ENCODE measurements around the gene PTPN23.

DNA sequence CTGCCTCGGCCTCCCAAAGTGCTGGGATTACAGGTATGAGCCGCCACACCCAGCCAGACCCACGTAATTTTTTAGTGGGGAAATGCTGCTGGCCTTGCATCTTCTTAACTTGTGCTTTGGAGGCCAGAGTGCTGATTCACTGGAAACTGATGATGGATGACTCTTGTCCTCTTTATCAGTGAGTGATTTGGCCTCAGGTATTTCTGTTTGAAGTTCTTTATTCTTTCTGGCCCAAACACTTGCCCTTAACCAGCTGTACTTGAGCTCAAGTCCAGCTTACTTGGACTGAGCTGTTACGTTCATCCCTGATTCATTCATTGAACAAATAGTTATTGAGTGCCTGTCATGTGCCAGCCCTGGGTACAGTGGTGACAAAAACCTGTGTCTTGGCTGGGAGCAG is 4.2 kb downstream of the PTPN23 start:
- no peak for TF ChIP-seq POLR2A (IDR thresholded peaks at IDR 0.05)
- TF ChIP-seq, protein P1, sequence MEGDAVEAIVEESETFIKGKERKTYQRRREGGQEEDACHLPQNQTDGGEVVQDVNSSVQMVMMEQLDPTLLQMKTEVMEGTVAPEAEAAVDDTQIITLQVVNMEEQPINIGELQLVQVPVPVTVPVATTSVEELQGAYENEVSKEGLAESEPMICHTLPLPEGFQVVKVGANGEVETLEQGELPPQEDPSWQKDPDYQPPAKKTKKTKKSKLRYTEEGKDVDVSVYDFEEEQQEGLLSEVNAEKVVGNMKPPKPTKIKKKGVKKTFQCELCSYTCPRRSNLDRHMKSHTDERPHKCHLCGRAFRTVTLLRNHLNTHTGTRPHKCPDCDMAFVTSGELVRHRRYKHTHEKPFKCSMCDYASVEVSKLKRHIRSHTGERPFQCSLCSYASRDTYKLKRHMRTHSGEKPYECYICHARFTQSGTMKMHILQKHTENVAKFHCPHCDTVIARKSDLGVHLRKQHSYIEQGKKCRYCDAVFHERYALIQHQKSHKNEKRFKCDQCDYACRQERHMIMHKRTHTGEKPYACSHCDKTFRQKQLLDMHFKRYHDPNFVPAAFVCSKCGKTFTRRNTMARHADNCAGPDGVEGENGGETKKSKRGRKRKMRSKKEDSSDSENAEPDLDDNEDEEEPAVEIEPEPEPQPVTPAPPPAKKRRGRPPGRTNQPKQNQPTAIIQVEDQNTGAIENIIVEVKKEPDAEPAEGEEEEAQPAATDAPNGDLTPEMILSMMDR (IDR thresholded peaks at IDR 0.05), result no peak

All from right lobe of liver (tissue), 4 donors.